GM19395 (cell line): ENCODE results near the gene BHLHE23.

Experiments
- ATAC-seq: cut with Tn5 transposase; IDR thresholded peaks from one replicate; pipeline ENCODE4 v1.9.1; 2021; ENCODE audit warnings: mild to moderate bottlenecking, moderate library complexity; ENCODE audit not compliant: unreplicated experiment

The BHLHE23 gene

GRCh38 chr20:62975812-62976508 lies 30.8 kb downstream of the BHLHE23 start:
- no peak for ATAC-seq

- no peak for ATAC-seq
These were observed 31.5 kb downstream of the BHLHE23 start for GRCh38 chr20:62975251-62975760.

GRCh38 chr20:62972845-62973745 lies 33.7 kb downstream of the BHLHE23 start:
- no peak for ATAC-seq

GRCh38 chr20:62971950-62972844 lies 34.6 kb downstream of the BHLHE23 start:
- no peak for ATAC-seq

GRCh38 chr20:62971211-62971949 lies 35.4 kb downstream of the BHLHE23 start:
- no peak for ATAC-seq

- no peak for ATAC-seq
These were observed 36.2 kb downstream of the BHLHE23 start for GRCh38 chr20:62970307-62971210.

- no peak for ATAC-seq
These were observed 36.8 kb downstream of the BHLHE23 start for GRCh38 chr20:62969939-62970306.

- ATAC-seq, result no peak
These were observed 37.5 kb downstream of the BHLHE23 start for GRCh38 chr20:62969179-62969760.

- ATAC-seq, result no peak
These were observed 38.2 kb downstream of the BHLHE23 start for GRCh38 chr20:62968378-62969178.

GRCh38 chr20:62967628-62968351 lies 39.0 kb downstream of the BHLHE23 start:
- ATAC-seq, result no peak

- ATAC-seq, result no peak
These were observed 39.6 kb downstream of the BHLHE23 start for GRCh38 chr20:62967149-62967501.

- no peak for ATAC-seq
These were observed 40.3 kb downstream of the BHLHE23 start for GRCh38 chr20:62966212-62967148.

GRCh38 chr20:62965363-62965771 lies 41.4 kb downstream of the BHLHE23 start:
- no peak for ATAC-seq

- no peak for ATAC-seq
These were observed 42.1 kb downstream of the BHLHE23 start for GRCh38 chr20:62964700-62965099.

GRCh38 chr20:62963614-62964397 lies 43.0 kb downstream of the BHLHE23 start:
- ATAC-seq, result no peak
